GM21723 (cell line): Measurements from ENCODE around the gene GDPGP1.

Source experiments
- ATAC-seq: cut with Tn5 transposase; IDR thresholded peaks from one replicate; pipeline ENCODE4 v1.9.1; 2021; ENCODE audit warnings: mild to moderate bottlenecking, moderate library complexity; ENCODE audit not compliant: unreplicated experiment

Gene GDPGP1

DNA sequence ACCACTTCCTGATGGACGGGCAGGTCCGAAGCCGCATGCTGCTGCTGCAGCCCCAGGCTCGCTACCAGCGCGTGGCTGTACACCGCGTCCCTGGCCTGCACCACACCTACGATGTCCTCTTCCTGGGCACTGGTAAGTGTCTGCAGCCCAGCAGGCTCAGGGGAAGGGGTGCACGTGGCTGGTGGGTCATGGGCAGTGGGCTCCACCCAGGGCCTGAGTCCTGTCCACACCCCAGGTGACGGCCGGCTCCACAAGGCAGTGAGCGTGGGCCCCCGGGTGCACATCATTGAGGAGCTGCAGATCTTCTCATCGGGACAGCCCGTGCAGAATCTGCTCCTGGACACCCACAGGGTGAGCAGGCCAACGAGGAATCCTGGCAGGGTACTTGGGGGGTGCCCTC, 9.0 kb upstream of the GDPGP1 start:
- ATAC-seq: no peak

- ATAC-seq: no peak
Observed at GRCh38 chr15:90225504-90226234, 8.3 kb upstream of the GDPGP1 start.

DNA sequence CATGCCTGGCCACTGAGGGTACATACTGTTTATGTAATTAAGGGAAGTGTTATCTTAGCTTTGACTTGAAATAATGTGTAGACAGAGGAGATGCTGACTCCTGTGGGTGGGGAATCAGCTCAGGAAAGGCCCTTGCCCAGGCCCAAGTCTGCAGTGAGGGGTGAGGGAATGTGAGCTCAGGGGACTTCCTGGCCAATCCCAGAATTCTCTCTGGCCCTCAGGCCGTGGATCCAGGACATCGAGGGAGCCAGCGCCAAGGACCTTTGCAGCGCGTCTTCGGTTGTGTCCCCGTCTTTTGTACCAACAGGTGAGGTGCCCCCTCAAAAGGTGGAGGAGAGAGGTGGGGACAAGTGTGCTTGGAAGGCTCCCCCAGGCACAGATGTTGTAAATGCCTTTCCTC, 6.7 kb upstream of the GDPGP1 start:
- no peak for ATAC-seq

DNA sequence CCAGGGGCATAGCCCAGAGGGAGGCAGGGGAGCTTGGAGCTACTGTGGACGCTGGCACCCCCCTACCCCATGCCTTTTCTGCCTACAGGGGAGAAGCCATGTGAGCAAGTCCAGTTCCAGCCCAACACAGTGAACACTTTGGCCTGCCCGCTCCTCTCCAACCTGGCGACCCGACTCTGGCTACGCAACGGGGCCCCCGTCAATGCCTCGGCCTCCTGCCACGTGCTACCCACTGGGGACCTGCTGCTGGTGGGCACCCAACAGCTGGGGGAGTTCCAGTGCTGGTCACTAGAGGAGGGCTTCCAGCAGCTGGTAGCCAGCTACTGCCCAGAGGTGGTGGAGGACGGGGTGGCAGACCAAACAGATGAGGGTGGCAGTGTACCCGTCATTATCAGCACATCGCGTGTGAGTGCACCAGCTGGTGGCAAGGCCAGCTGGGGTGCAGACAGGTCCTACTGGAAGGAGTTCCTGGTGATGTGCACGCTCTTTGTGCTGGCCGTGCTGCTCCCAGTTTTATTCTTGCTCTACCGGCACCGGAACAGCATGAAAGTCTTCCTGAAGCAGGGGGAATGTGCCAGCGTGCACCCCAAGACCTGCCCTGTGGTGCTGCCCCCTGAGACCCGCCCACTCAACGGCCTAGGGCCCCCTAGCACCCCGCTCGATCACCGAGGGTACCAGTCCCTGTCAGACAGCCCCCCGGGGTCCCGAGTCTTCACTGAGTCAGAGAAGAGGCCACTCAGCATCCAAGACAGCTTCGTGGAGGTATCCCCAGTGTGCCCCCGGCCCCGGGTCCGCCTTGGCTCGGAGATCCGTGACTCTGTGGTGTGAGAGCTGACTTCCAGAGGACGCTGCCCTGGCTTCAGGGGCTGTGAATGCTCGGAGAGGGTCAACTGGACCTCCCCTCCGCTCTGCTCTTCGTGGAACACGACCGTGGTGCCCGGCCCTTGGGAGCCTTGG, 5.9 kb upstream of the GDPGP1 start:
- ATAC-seq: no peak

DNA sequence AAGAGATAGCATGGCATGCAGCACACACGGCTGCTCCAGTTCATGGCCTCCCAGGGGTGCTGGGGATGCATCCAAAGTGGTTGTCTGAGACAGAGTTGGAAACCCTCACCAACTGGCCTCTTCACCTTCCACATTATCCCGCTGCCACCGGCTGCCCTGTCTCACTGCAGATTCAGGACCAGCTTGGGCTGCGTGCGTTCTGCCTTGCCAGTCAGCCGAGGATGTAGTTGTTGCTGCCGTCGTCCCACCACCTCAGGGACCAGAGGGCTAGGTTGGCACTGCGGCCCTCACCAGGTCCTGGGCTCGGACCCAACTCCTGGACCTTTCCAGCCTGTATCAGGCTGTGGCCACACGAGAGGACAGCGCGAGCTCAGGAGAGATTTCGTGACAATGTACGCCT, 5.0 kb upstream of the GDPGP1 start:
- no peak for ATAC-seq

DNA sequence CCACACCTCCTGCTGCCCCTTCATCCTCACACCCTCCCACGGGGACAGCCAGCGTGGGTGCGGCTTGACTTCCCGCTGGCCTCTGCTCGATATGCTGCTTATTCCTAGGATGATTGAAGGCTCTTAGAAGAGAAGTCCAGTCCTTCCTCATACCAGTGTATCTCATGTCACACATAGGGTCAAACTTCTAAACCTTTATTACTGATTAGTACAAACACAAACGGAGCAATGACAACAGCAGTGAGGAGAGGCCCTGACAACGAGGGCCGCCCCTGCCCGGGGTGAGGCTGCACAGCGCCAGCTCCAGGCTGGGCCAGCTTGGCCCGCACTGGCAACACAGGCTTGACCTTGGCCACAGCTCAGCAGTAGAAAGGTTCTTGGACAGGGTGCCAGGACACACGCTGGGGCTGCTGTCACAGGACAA, 3.9 kb upstream of the GDPGP1 start:
- ATAC-seq: no peak

DNA sequence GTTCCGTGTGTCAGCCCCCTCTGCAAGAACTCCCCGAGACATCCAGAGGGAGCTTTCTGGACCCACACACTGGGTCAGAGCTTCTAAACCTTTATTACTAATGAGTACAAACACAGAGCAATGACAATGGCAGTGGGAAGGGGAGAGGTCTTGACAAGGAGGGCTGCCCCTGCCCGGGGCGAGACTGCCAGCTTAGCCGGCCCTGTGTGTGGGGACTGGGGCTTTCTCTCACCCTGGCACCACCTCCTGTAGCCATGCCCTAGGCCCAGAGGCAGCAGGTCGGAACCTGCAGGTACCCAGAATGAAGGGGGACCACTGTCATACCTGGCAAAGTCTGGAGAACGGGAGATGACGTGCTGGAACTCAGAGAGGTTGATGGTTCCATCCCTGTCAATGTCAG, 3.4 kb upstream of the GDPGP1 start:
- no peak for ATAC-seq

DNA sequence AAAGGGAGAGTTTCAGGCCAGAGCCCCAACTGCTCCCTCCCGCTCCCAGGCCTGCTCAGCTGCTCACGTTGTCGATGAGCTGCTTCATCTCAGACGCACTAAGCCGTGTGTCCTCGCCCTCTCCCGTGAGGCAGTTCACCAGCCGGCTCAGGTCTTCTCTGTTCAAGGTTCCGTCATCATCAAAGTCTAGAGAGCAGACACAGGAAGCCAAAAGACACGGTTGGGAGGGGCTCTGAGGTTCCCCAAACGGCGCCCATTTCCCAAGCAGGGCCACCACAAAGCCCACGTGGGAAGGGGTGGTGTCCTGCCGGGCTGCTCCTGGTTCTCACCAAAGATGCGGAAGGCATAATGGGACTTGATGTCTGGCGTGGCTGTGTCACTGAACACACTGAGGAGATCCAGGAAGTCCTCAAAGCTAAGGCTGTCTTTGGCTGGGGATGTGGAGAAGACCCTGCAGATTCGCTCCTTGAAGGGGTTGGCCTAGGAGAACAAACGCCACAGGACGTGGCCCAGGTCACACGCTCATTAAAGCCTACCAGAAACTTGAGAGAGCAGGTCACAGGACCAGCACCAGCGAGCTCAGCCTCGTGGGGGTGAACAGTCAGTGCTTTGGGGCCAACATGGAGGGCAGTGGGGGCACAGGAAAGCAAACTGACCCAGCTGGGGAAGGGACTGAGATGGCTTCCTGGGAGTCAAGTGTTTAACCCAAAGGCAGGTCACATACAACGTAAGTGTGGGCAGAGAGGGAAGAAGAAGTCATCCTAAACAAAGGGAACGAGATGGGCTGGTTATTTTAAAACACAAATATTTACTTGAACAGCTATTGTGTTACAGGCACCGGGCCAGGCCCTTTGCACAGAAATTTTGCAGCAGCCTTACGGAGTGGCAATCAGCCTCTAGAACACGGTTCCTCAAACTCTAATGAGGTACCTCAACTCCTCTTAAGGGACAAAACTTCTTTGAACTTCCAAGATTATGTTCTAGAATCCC, 2.7 kb upstream of the GDPGP1 start:
- no peak for ATAC-seq

DNA sequence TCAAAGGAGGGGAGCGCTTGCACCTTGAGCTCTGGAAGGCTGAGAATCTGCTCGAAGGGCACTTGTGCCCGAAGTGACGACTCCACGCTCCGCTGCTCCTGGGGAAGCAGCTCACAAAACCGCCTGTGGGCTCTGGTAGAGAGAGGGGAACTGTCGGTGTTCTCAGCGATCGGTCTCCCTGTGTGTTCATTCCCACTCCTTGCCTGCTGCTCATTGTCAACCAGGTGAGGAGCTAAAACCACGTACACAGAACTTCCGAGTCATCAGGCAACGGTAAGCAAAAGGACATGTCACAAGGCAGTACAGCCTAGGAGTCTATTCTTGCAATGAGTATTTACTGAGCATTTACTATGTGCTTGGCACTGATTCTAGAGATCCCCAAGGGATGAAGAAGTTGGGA, 1.8 kb upstream of the GDPGP1 start:
- ATAC-seq: no peak

- ATAC-seq: no peak
Observed at GRCh38 chr15:90232941-90233386, 1.0 kb upstream of the GDPGP1 start.

- ATAC-seq: peak; percentile 87
Observed at GRCh38 chr15:90233387-90234095, 468 bp upstream of the GDPGP1 start, which contains the start of gene CIB1. Gene CIB1 (minus strand): TSS chr15:90233941. CDS start chr15:90233885, 56 bp downstream.

DNA sequence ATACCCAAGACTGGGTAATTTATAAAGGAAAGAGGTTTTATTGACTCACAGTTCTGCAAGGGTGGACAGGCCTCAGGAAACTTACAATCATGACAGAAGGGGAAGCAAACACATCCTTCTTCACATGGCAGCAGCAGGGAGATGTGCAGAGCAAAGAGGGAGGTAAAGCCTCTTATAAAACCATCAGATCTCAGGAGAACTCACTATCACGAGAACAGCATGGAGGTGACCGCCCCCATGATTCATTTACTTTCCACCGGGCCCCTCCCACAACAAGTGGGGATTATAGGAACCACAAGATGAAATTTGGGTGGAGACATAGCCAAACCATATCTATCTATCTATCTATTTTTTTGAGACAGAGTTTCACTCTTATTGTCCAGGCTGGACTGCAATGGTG, 5.4 kb downstream of the GDPGP1 start:
- no peak for ATAC-seq

- ATAC-seq: no peak
Observed at GRCh38 chr15:90240856-90241255, 6.8 kb downstream of the GDPGP1 start.

- ATAC-seq: no peak
Observed at GRCh38 chr15:90241343-90242192, 7.6 kb downstream of the GDPGP1 start.

GRCh38 chr15:90243943-90244639, 10.1 kb downstream of the GDPGP1 start:
- ATAC-seq: no peak

- ATAC-seq: no peak
Observed at GRCh38 chr15:90248789-90249202, 14.8 kb downstream of the GDPGP1 start.

DNA sequence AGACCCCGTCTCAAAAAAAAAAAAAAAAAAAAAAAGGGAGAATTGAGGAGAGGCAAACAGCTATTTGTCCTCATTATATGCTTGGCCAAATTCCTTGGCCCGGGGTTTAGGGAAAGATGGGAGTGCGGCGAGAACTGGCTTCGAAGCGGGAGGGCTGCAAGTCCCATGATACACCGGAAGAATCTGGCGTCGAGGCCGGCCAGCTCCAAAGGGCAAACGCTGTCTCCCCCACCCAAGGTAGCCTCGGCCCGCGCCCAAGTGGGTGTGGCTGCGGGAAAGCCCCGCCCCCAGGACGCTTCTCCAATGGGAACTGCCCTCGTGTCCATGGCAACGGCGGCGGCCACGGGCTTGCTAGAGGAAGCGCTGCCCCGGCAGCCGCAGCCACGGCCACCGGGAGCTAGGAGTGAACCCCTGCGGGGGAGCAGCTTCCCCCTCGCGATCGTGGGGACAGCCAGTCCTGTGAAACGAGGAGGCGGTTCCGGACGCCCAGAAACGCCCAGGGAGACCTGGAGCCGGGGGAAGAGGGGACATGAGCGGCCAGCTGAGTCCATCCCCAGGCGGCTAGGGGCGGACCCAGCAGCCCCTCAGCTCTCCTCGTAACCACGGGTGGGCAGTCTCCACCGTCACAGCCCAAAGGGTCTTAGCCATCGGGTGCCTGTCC, 15.3 kb downstream of the GDPGP1 start, which contains the start of gene TTLL13:
TSS of gene TTLL13 (plus strand) at position 354 of the 661 bp plus-strand sequence. CDS start 1,075 bp downstream, outside the sequence.
- peak; percentile 74 for ATAC-seq

- ATAC-seq: no peak
Observed at GRCh38 chr15:90257776-90258175, 23.8 kb downstream of the GDPGP1 start.
